ENCODE results near the gene DGAT2.

GRCh38 chr11:75737314-75737713, 31.3 kb upstream of the DGAT2 start:
- TF ChIP-seq POLR2AphosphoS5 (IDR thresholded peaks at IDR 0.05), result no peak
- TF ChIP-seq, protein P1, sequence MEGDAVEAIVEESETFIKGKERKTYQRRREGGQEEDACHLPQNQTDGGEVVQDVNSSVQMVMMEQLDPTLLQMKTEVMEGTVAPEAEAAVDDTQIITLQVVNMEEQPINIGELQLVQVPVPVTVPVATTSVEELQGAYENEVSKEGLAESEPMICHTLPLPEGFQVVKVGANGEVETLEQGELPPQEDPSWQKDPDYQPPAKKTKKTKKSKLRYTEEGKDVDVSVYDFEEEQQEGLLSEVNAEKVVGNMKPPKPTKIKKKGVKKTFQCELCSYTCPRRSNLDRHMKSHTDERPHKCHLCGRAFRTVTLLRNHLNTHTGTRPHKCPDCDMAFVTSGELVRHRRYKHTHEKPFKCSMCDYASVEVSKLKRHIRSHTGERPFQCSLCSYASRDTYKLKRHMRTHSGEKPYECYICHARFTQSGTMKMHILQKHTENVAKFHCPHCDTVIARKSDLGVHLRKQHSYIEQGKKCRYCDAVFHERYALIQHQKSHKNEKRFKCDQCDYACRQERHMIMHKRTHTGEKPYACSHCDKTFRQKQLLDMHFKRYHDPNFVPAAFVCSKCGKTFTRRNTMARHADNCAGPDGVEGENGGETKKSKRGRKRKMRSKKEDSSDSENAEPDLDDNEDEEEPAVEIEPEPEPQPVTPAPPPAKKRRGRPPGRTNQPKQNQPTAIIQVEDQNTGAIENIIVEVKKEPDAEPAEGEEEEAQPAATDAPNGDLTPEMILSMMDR (IDR thresholded peaks at IDR 0.05; ENCODE audit: poor library complexity, severe bottlenecking), result no peak
- no peak for TF ChIP-seq MXI1 (conservative IDR thresholded peaks at IDR 0.05; ENCODE audit: poor library complexity, severe bottlenecking)
- TF ChIP-seq REST (IDR thresholded peaks at IDR 0.05; ENCODE audit: borderline replicate concordance), result no peak
- no peak for TF ChIP-seq TAF1 (IDR thresholded peaks at IDR 0.05; ENCODE audit: low read depth)
- TF ChIP-seq EZH2 (IDR thresholded peaks at IDR 0.05; ENCODE audit: borderline replicate concordance, insufficient read depth, low read length, poor library complexity, severe bottlenecking), result no peak
- TF ChIP-seq EP300 (conservative IDR thresholded peaks at IDR 0.05; ENCODE audit: poor library complexity, severe bottlenecking), result no peak

All from neural cell (in vitro differentiated cells).